Astrocyte of the hippocampus (primary cell): ENCODE results near the gene TRAF3.

Experiments
- DNase-seq: peaks from one replicate; pipeline ENCODE4 v3.0.0; 2011; ENCODE audit warnings: low read depth, low spot score

TRAF3 gene

DNA sequence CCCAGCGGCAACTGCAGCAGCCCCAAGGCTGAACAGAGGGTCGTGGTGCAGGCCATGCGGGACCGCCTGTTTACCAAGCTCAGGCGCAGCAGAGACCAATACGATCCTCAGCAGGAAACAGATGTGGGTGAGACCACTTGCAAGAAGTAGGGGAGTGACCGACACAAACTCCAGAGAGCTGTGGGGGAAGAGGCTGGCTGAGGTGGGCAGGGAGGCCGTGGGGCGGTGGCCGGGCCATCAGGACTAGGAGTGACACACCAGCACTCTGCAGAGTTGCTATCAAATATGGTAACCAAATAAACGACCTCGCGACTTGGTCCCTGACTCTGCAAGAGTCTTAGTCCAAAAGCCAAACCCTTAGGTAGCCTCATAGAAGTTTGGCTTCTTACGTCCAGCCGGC, 175.9 kb downstream of the TRAF3 start:
- no peak for DNase-seq

GRCh38 chr14:102954081-102954789, 177.0 kb downstream of the TRAF3 start:
- no peak for DNase-seq

DNA sequence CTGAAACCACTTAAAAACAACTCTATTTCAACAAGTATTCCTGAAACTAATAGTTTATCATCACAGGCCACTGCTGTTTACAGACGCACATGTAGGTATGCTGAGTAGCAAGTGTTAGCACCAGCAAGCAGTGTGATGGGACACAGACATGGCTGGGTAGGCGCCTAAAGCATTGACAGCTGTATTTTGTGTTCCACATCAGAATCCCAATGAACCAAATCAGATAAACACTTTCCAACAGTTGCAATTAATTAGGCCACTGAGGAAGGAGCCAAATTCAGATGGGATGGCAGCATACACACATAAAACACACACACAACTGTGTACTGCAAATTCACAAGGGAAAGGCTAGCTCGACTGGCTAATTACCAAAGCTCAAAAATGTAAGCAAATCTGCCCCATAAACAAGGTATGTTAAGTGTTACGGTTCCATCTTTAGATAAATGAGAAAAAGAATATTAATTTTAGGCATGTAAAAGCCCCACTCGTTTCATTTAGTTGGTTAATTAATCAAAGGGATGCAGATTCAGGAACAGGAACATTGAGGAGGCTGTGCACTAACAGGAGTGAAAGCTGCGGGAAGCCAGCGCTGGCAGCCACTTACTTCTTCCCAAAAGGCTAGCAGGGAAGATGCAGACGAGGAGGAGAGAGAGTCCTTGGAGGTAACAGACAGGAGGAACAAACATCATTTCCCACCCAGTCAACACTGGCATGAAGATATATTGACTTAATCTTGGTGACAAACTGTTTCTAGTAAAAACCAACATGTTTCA, 178.6 kb downstream of the TRAF3 start:
- no peak for DNase-seq

- DNase-seq = no peak
These were observed 180.0 kb downstream of the TRAF3 start for GRCh38 chr14:102957222-102957621.

DNA sequence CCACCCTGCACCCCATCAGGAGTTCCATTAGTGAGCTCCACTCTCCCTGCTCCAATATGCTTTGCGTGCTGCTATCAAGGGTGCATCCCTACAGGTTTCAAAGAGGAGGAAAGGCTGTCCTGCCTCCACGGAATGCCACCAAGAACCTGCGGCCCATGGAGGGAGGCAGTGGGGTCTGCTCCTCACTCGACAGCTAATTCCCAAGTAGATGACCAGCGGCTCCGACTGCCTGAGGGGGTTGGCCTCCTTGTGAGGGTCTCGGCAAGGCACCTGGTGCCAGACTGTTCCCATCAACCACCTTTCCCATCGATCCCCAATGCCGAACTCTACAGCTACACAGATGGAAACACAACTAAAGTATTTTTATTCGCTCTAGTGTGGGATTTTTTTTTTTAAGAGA, 181.2 kb downstream of the TRAF3 start:
- DNase-seq = no peak
